ENCODE data around the gene MYL6B.
A peak's percentile ranks its signal among the peaks of the same experiment; 100 is the strongest.

DNA sequence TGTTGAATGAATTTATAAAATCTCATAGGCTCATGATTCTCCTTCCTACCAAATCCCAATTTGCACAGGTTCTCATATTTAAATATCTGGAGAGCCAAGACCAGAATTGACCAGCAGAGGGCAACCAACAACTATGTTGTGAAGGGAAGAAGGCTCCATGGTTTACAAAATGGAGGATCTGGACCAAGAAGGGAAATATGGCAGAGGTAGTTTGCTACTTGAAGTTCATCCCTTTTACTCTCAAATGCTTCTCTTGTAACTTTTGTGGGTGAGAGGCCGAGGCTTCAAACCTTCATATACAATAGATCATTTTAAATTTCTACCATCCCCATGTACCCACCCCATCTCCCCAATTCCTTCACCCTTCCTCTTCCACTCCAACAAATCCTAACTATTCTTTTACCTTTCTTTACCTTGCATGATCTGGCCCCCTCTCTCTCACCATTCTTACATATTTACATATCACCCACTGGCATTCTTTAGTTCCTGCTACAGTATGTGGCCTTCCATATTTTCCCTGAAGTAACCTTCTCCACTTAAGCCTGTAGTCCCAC, 40.7 kb downstream of the MYL6B start:
- TF ChIP-seq, protein P1, sequence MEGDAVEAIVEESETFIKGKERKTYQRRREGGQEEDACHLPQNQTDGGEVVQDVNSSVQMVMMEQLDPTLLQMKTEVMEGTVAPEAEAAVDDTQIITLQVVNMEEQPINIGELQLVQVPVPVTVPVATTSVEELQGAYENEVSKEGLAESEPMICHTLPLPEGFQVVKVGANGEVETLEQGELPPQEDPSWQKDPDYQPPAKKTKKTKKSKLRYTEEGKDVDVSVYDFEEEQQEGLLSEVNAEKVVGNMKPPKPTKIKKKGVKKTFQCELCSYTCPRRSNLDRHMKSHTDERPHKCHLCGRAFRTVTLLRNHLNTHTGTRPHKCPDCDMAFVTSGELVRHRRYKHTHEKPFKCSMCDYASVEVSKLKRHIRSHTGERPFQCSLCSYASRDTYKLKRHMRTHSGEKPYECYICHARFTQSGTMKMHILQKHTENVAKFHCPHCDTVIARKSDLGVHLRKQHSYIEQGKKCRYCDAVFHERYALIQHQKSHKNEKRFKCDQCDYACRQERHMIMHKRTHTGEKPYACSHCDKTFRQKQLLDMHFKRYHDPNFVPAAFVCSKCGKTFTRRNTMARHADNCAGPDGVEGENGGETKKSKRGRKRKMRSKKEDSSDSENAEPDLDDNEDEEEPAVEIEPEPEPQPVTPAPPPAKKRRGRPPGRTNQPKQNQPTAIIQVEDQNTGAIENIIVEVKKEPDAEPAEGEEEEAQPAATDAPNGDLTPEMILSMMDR (IDR thresholded peaks at IDR 0.05), result peak in 5 of 7 experiments; percentile 57 to 87 (median 84)
- TF ChIP-seq POLR2A (IDR thresholded peaks at IDR 0.05) (no peak), POLR2AphosphoS5 (IDR thresholded peaks at IDR 0.05) (peak in 2 of 3 donors; percentile 46 to 81), EP300 (IDR thresholded peaks at IDR 0.05) (no peak)
